ENCODE results near the gene KRTAP10-5. TPM values are rescaled to one million over a fixed set of nuclear protein-coding genes. Genes with fewer than 3 reads are reported as not detected.

The KRTAP10-5 gene
- total RNA-seq, 1 experiment from 2014 or later = not detected

DNA sequence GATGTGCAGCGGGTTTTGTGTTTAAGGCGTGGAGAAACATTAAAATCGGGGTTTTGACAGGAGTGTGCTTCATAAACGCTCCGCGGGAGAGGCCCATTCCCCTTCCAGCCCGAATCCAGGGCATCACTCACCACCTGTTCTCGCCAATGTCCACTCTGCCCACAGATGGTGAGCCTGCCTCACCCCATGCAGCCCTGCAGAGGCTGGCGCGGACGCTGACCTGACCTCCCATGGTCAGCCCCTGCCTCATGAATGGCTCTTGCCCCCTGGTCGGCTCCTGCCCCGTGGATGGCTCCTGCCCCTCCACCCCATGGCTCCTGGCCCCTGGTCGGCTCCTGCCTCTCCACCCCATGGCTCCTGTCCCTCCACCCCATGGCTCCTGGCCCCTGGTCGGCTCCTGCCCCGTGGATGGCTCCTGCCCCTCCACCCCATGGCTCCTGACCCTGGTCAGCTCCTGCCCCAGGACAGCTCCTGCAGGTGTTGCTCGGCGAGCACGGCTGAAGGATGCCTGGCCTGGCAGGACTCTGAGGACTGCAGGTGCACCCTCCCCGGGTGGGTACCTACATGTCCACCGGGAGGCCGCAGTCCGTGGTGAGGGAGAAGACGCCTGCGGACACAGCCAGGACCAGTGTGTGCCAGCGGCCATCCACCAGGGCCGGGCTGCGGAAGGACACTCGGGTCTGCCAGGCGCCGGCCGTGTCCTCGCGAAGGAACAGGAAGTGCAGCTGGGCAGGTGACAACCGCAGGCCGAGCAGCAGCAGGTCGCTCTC, 47.1 kb downstream of the KRTAP10-5 start:
- CTCF ChIA-PET = no interaction called here
- intact Hi-C loops (cut with micrococcal nuclease) = no loop called here
- no peak for TF ChIP-seq POLR2AphosphoS5 (IDR thresholded peaks at IDR 0.05; ENCODE audit: low read depth, low read length)
- TF ChIP-seq EZH2phosphoT487 (IDR thresholded peaks at IDR 0.05; ENCODE audit: borderline replicate concordance) = no peak
- TF ChIP-seq CBX3 (IDR thresholded peaks at IDR 0.05; ENCODE audit: low read depth) = no peak
- TF ChIP-seq ELF1 (IDR thresholded peaks at IDR 0.05; ENCODE audit: borderline replicate concordance, low read depth) = no peak
- TF ChIP-seq EZH2 (IDR thresholded peaks at IDR 0.05) = no peak
- TF ChIP-seq SRF (IDR thresholded peaks at IDR 0.05; ENCODE audit: low read depth) = no peak
- TF ChIP-seq RAD21 (IDR thresholded peaks at IDR 0.05; ENCODE audit: low read depth) = no peak
- TF ChIP-seq JUND (IDR thresholded peaks at IDR 0.05) = no peak
- TF ChIP-seq YY1 (IDR thresholded peaks at IDR 0.05; ENCODE audit: extremely low read depth, insufficient replicate concordance, low read depth, low read length) = no peak
- no peak for TF ChIP-seq SIN3A (IDR thresholded peaks at IDR 0.05; ENCODE audit: low read depth)
- no peak for TF ChIP-seq ZNF274 (IDR thresholded peaks at IDR 0.05; ENCODE audit: low read depth, low read length)
- TF ChIP-seq, protein P1, sequence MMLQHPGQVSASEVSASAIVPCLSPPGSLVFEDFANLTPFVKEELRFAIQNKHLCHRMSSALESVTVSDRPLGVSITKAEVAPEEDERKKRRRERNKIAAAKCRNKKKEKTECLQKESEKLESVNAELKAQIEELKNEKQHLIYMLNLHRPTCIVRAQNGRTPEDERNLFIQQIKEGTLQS (IDR thresholded peaks at IDR 0.05) = no peak
- TF ChIP-seq FOSL1 (IDR thresholded peaks at IDR 0.05; ENCODE audit: low read depth) = no peak
- TF ChIP-seq, protein P2, sequence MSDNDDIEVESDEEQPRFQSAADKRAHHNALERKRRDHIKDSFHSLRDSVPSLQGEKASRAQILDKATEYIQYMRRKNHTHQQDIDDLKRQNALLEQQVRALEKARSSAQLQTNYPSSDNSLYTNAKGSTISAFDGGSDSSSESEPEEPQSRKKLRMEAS (IDR thresholded peaks at IDR 0.05) = no peak
- TF ChIP-seq EGR1 (IDR thresholded peaks at IDR 0.05; ENCODE audit: low read depth) = no peak
- no peak for TF ChIP-seq ZFX (IDR thresholded peaks at IDR 0.05)
- no peak for TF ChIP-seq SP1 (IDR thresholded peaks at IDR 0.05; ENCODE audit: low read depth)

More for the DNA sequence above, 47.1 kb downstream of the KRTAP10-5 start:
- Histone ChIP-seq H3K4me2 (ENCODE audit: low read length) (no peak overlapping the region), H4K20me1 (ENCODE audit: insufficient read depth) (no peaks in the 10 kb centered on the region), H3K4me1 (ENCODE audit: control insufficient read depth in 1 of 2, insufficient read depth in 2 of 2, low read length in 2 of 2) (no peaks in the 10 kb centered on the region), H3K36me3 (ENCODE audit: control insufficient read depth in 1 of 2, insufficient read depth in 2 of 2, low read length in 2 of 2) (no peaks in the 10 kb centered on the region), H2AFZ (ENCODE audit: low read depth, low read length, poor library complexity, severe bottlenecking) (no peak overlapping the region), H3K4me3 (replicated peaks in 1 of 2; ENCODE audit: low read depth in 1 of 2, low read length in 2 of 2) (no peak overlapping the region), H3K27ac (ENCODE audit: low read depth, low read length) (no peak overlapping the region), H3K9me2 (ENCODE audit: insufficient read depth) (no peaks in the 10 kb centered on the region), H3K9ac (ENCODE audit: low read length) (no peak overlapping the region), H3K79me2 (ENCODE audit: insufficient read depth, low read length) (no peaks in the 10 kb centered on the region), H3K9me3 (ENCODE audit: control insufficient read depth in 1 of 2, insufficient read depth in 1 of 2, low read depth in 1 of 2, low read length in 2 of 2) (no peaks in the 10 kb centered on the region), H3K27me3 (ENCODE audit: insufficient read depth, low read length) (no peaks in the 10 kb centered on the region)
- POLR2A ChIA-PET = no interaction called here
- ATAC-seq (0 out of 2 replicates have a peak, but pooled peaks have one; percentile 18), DNase-seq (ENCODE audit: low read depth, low spot score) (no peak)
- no TSS peak for BruUV-seq (replicated peaks)
- RAD21 ChIA-PET (ENCODE audit: low non-redundant PET in 1 of 2, low total read pairs in 2 of 2, uncharacterized antibody in 2 of 2, unreplicated experiment in 2 of 2) = no interaction called here
